ENCODE measurements around the gene ZBTB5.

Gene ZBTB5

GRCh38 chr9:37496020-37496419 lies 30.8 kb upstream of the ZBTB5 start:
- Histone ChIP-seq H3K9me3 (no peaks in the 10 kb centered on the region), H3K4me1 (ENCODE audit: control insufficient read depth in 1 of 2, insufficient read depth in 1 of 2, low read depth in 1 of 2, low read length in 1 of 2) (no peaks in the 10 kb centered on the region), H3K4me3 (ENCODE audit: low read depth in 1 of 2, low read length in 1 of 2) (no peak overlapping the region), H3K36me3 (peaks cover 26% of the 10 kb centered on the region), H3K27me3 (no peaks in the 10 kb centered on the region), H3K27ac (no peak overlapping the region)
- TF ChIP-seq, protein P1, sequence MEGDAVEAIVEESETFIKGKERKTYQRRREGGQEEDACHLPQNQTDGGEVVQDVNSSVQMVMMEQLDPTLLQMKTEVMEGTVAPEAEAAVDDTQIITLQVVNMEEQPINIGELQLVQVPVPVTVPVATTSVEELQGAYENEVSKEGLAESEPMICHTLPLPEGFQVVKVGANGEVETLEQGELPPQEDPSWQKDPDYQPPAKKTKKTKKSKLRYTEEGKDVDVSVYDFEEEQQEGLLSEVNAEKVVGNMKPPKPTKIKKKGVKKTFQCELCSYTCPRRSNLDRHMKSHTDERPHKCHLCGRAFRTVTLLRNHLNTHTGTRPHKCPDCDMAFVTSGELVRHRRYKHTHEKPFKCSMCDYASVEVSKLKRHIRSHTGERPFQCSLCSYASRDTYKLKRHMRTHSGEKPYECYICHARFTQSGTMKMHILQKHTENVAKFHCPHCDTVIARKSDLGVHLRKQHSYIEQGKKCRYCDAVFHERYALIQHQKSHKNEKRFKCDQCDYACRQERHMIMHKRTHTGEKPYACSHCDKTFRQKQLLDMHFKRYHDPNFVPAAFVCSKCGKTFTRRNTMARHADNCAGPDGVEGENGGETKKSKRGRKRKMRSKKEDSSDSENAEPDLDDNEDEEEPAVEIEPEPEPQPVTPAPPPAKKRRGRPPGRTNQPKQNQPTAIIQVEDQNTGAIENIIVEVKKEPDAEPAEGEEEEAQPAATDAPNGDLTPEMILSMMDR (IDR thresholded peaks at IDR 0.05), result no peak

GRCh38 chr9:37495571-37495970 lies 30.3 kb upstream of the ZBTB5 start:
- TF ChIP-seq, protein P1 (IDR thresholded peaks at IDR 0.05), result no peak
- Histone ChIP-seq H3K9me3 (no peaks in the 10 kb centered on the region), H3K27ac (no peak overlapping the region)

DNA sequence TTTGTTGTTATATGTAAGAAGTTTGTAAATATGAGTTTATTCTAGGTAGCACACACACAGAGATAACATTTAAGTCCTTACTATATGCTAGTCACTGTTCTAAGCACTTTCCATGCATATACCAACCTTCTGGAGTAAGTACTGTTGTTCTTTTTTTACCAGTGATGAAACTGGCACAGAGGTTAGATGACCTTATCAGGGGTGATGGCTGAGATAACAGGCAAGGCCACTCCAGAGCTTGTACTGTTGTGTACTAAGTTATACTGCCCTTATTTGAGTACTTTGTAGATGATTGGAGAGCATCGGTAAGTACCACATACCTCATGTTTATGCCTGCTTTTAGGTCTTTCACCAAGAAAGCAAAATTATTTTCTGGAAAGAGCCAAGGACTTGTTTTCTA lies 26.7 kb upstream of the ZBTB5 start:
- no peak overlapping the region for H3K27ac ChIP-seq
- TF ChIP-seq, protein P1 (IDR thresholded peaks at IDR 0.05), result no peak
- no peaks in the 10 kb centered on the region for H3K9me3 ChIP-seq
- no peaks in the 10 kb centered on the region for H3K27me3 ChIP-seq
- no peak overlapping the region for H3K4me3 ChIP-seq (ENCODE audit: low read depth in 1 of 2, low read length in 1 of 2)
- peaks cover 10% of the 10 kb centered on the region for H3K36me3 ChIP-seq
- H3K4me1 ChIP-seq (ENCODE audit: control insufficient read depth in 1 of 2, insufficient read depth in 1 of 2, low read depth in 1 of 2, low read length in 1 of 2), result no peaks in the 10 kb centered on the region

More at GRCh38 chr9:37495571-37495970, 30.3 kb upstream of the ZBTB5 start:
- Histone ChIP-seq H3K4me3 (ENCODE audit: low read depth in 1 of 2, low read length in 1 of 2) (no peak overlapping the region), H3K36me3 (peaks cover 22% of the 10 kb centered on the region), H3K27me3 (no peaks in the 10 kb centered on the region), H3K4me1 (ENCODE audit: control insufficient read depth in 1 of 2, insufficient read depth in 1 of 2, low read depth in 1 of 2, low read length in 1 of 2) (no peaks in the 10 kb centered on the region)

GRCh38 chr9:37486616-37487548 lies 21.6 kb upstream of the ZBTB5 start:
- H3K27ac ChIP-seq, result no peak overlapping the region
- peak overlapping the region in 1 of 2 experiments; percentile 73 for H3K4me3 ChIP-seq (ENCODE audit: low read depth in 1 of 2, low read length in 1 of 2)
- no peaks in the 10 kb centered on the region for H3K9me3 ChIP-seq
- H3K36me3 ChIP-seq, result no peaks in the 10 kb centered on the region
- peaks cover 17 to 18% of the 10 kb centered on the region in 2 experiments for H3K4me1 ChIP-seq (ENCODE audit: control insufficient read depth in 1 of 2, insufficient read depth in 1 of 2, low read depth in 1 of 2, low read length in 1 of 2)
- TF ChIP-seq, protein P1 (IDR thresholded peaks at IDR 0.05), result no peak
- H3K27me3 ChIP-seq, result peaks cover 3% of the 10 kb centered on the region

- Histone ChIP-seq H3K9me3 (no peaks in the 10 kb centered on the region), H3K27me3 (peaks cover 9% of the 10 kb centered on the region), H3K27ac (peak overlapping the region; percentile 42), H3K4me3 (ENCODE audit: low read depth in 1 of 2, low read length in 1 of 2) (peak overlapping the region; percentile 68 to 73), H3K4me1 (ENCODE audit: control insufficient read depth in 1 of 2, insufficient read depth in 1 of 2, low read depth in 1 of 2, low read length in 1 of 2) (peaks cover 17 to 18% of the 10 kb centered on the region in 2 experiments), H3K36me3 (no peaks in the 10 kb centered on the region)
- TF ChIP-seq, protein P1 (IDR thresholded peaks at IDR 0.05), result no peak
Measured at GRCh38 chr9:37486256-37486615, 21.0 kb upstream of the ZBTB5 start.

All from neutrophil (primary cell).